Measurements from ENCODE around the gene SLC27A4.

DNA sequence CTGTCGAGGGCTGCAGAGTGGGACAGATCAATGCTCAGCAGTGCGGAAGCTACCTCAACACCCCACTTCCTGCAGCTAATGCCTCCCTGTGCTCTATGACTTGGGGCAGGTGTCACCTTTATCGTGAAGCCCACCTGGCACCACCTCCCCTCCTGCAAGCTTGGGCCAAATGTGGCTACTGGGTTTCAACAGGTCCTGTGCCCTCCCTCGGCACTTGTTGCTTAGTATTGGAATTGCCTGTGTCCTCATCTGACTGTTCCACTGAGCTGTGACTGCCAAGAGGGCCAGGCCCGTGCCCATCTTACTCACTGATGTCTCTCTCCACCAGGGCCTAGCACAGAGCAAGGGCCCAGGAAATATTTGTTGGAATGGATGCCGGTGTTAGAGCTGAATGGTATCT, 9.4 kb downstream of the SLC27A4 start:
- TF ChIP-seq, protein P1, sequence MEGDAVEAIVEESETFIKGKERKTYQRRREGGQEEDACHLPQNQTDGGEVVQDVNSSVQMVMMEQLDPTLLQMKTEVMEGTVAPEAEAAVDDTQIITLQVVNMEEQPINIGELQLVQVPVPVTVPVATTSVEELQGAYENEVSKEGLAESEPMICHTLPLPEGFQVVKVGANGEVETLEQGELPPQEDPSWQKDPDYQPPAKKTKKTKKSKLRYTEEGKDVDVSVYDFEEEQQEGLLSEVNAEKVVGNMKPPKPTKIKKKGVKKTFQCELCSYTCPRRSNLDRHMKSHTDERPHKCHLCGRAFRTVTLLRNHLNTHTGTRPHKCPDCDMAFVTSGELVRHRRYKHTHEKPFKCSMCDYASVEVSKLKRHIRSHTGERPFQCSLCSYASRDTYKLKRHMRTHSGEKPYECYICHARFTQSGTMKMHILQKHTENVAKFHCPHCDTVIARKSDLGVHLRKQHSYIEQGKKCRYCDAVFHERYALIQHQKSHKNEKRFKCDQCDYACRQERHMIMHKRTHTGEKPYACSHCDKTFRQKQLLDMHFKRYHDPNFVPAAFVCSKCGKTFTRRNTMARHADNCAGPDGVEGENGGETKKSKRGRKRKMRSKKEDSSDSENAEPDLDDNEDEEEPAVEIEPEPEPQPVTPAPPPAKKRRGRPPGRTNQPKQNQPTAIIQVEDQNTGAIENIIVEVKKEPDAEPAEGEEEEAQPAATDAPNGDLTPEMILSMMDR (IDR thresholded peaks at IDR 0.05): no peak
- TF ChIP-seq POLR2A (IDR thresholded peaks at IDR 0.05): no peak
- TF ChIP-seq POLR2AphosphoS5 (IDR thresholded peaks at IDR 0.05; ENCODE audit: insufficient read depth in 1 of 2, low read depth in 1 of 2): no peak

Measured in vagina (tissue), 2 donors.